ENCODE data around the gene AKAP6. TPM values are rescaled to one million over a fixed set of nuclear protein-coding genes. Genes with fewer than 3 reads are reported as not detected.

AKAP6 gene
- total and polyA plus RNA-seq, 8 donors: 3.7 to 7.2 (median 6.0) TPM

DNA sequence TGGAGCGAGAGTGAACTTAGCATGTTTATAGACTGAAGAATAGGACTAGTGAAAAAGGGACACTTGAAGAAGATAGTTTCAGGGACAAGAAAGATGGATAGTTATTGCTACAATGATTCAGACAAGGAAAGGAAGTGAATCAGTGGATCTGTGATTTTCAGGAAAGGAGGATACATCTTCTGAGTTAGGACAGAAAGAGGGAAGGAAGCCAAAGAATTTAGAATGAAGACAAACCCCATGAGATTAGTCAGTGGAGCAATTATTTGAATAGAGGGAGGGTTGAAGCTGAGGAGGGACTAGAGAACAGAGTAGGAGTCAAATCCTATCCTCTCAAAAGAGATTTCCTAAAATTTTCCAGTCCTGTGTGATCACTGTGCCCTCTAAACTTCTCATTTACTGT is 282.7 kb downstream of the AKAP6 start:
- intact Hi-C loops (cut with DNase I): no loop called here
- TF ChIP-seq, protein P1, sequence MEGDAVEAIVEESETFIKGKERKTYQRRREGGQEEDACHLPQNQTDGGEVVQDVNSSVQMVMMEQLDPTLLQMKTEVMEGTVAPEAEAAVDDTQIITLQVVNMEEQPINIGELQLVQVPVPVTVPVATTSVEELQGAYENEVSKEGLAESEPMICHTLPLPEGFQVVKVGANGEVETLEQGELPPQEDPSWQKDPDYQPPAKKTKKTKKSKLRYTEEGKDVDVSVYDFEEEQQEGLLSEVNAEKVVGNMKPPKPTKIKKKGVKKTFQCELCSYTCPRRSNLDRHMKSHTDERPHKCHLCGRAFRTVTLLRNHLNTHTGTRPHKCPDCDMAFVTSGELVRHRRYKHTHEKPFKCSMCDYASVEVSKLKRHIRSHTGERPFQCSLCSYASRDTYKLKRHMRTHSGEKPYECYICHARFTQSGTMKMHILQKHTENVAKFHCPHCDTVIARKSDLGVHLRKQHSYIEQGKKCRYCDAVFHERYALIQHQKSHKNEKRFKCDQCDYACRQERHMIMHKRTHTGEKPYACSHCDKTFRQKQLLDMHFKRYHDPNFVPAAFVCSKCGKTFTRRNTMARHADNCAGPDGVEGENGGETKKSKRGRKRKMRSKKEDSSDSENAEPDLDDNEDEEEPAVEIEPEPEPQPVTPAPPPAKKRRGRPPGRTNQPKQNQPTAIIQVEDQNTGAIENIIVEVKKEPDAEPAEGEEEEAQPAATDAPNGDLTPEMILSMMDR (IDR thresholded peaks at IDR 0.05): no peak
- no peaks in the 10 kb centered on the region for H3K4me1 ChIP-seq
- no peaks in the 10 kb centered on the region for H3K9me3 ChIP-seq
- H3K27ac ChIP-seq: no peak overlapping the region
- no peak overlapping the region for H3K4me3 ChIP-seq
- no peaks in the 10 kb centered on the region for H3K27me3 ChIP-seq
- no peaks in the 10 kb centered on the region for H3K36me3 ChIP-seq
- DNase-seq: no peak
- ATAC-seq: peak; percentile 43

DNA sequence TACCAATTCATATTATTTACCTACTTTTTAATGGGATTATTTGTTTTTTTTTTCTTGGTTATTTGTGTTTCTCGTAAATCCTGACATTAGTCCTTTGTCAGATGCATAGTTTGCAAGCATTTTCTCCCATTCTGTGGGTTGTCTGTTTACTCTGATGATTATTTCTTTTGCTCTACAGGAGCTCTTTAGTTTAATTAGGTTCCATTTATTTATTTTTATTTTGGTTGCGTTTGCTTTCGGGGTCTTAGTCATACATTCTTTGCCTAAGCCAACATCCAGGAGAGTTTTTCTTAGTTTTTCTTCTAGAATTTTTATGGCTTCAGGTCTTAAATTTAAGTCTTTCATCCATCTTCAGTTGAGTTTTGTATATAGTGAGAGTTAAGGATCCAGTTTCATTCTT is 289.9 kb downstream of the AKAP6 start:
- TF ChIP-seq, protein P1 (IDR thresholded peaks at IDR 0.05): no peak
- DNase-seq (no peak), ATAC-seq (no peak)
- intact Hi-C loops (cut with DNase I): no loop called here
- H3K9me3 ChIP-seq: no peaks in the 10 kb centered on the region
- no peak overlapping the region for H3K27ac ChIP-seq
- H3K27me3 ChIP-seq: no peaks in the 10 kb centered on the region
- no peaks in the 10 kb centered on the region for H3K36me3 ChIP-seq
- H3K4me3 ChIP-seq: no peak overlapping the region
- no peaks in the 10 kb centered on the region for H3K4me1 ChIP-seq

DNA sequence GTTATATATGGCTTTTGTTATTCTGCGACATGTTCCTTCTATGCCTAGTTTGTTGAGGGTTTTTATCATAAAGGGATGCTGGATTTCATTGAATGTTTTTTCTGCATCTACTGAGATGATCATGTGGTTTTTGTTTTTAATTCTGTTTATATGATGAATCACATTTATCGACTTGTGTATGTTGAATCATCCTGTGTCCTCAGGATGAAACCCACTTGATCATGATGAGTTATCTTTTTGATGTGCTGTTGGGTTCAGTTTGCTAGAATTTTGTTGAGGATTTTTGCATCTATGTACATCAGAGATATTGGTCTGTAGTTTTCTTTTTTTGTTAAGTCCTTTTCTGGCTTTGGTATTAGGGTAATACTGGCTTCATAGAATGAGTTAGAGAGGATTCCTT is 291.2 kb downstream of the AKAP6 start:
- no peak for ATAC-seq
- Histone ChIP-seq H3K4me3 (no peak overlapping the region), H3K27me3 (no peaks in the 10 kb centered on the region), H3K27ac (no peak overlapping the region), H3K9me3 (no peaks in the 10 kb centered on the region), H3K36me3 (no peaks in the 10 kb centered on the region), H3K4me1 (no peaks in the 10 kb centered on the region)
- no peak for DNase-seq
- intact Hi-C loops (cut with DNase I): no loop called here
- TF ChIP-seq, protein P1 (IDR thresholded peaks at IDR 0.05): no peak

DNA sequence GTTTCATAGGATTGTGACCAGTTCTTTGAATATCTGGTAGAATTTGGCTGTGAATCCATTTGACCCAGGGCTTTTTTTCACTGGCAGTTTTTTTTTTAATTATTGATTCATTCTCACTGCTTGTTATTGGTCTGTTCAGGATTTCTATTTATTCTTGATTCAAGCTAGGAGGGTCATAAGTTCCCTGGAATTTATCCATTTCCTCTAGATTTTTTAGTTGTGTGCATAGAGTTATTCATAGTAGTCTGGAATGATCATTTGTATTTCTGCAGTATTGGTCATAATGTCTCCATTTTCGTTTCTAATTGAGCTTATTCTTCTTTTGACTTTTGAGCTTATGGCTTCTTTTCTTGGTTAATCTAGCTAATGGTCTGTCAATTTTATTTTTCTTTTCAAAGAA is 291.6 kb downstream of the AKAP6 start:
- no peak overlapping the region for H3K27ac ChIP-seq
- TF ChIP-seq, protein P1 (IDR thresholded peaks at IDR 0.05): no peak
- H3K4me1 ChIP-seq: no peaks in the 10 kb centered on the region
- DNase-seq: no peak
- H3K4me3 ChIP-seq: no peak overlapping the region
- intact Hi-C loops (cut with DNase I): no loop called here
- ATAC-seq: no peak
- no peaks in the 10 kb centered on the region for H3K27me3 ChIP-seq
- no peaks in the 10 kb centered on the region for H3K9me3 ChIP-seq
- H3K36me3 ChIP-seq: no peaks in the 10 kb centered on the region

DNA sequence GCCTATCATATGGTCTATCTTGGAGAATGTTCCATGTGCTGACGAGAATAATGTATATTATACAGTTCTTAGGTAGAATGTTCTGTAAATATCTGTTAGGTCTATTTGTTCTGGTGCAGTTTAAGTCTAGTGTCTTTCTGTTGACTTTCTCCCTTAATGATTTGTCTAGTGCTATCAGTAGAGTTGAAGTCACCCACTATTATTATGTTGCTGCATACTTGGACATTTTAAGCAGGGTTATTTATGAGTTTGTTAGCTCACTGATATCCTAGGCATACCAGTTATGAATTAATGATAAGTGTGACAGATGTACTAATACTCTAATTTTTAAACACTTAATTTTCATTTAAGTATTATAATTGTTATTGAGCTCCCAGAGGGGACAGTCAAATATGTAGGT is 292.5 kb downstream of the AKAP6 start:
- ATAC-seq (no peak), DNase-seq (no peak)
- Histone ChIP-seq H3K27me3 (no peaks in the 10 kb centered on the region), H3K9me3 (no peaks in the 10 kb centered on the region), H3K36me3 (no peaks in the 10 kb centered on the region), H3K4me3 (no peak overlapping the region), H3K4me1 (no peaks in the 10 kb centered on the region), H3K27ac (no peak overlapping the region)
- intact Hi-C loops (cut with DNase I): no loop called here
- TF ChIP-seq, protein P1 (IDR thresholded peaks at IDR 0.05): no peak
